ENCODE data around the gene FBXO3. TPM values are rescaled to one million over a fixed set of nuclear protein-coding genes. Genes with fewer than 3 reads are reported as not detected.
A peak's percentile ranks its signal among the peaks of the same experiment; 100 is the strongest.

FBXO3 gene
- total and polyA plus RNA-seq, 9 donors = 25.2 to 43.0 (median 33.8) TPM

DNA sequence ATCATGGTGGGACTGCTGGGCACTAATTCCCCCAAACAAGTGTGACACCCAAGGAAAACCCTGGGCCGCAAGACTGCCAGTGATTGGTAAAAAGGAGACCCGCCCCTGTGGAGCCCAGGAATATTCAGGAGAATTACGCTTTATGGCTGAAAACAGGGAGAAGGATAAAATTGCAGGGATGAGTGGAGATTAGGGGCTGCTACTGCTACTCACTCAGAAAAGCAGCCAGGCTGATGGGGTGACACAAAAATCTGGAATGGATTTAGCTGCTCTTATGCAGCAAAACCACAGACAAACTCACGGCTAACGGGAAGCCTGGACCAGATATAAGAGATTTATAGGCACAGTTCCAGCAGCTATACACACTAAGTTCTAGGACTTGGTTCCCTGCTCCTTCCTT is 4.4 kb upstream of the FBXO3 start:
- Histone ChIP-seq H3K27me3 (no peaks in the 10 kb centered on the region), H3K4me3 (no peak overlapping the region), H3K9me3 (no peaks in the 10 kb centered on the region), H3K4me1 (ENCODE audit: insufficient read depth) (no peaks in the 10 kb centered on the region), H3K36me3 (no peaks in the 10 kb centered on the region), H3K27ac (no peak overlapping the region)
- WGBS, 3 donors = 12 to 21% (median 20%) methylated on average over 5 of the region's 5 CpGs
- intact Hi-C loops (cut with DNase I) = no loop called here
- DNase-seq = no peak
- TF ChIP-seq, protein P1, sequence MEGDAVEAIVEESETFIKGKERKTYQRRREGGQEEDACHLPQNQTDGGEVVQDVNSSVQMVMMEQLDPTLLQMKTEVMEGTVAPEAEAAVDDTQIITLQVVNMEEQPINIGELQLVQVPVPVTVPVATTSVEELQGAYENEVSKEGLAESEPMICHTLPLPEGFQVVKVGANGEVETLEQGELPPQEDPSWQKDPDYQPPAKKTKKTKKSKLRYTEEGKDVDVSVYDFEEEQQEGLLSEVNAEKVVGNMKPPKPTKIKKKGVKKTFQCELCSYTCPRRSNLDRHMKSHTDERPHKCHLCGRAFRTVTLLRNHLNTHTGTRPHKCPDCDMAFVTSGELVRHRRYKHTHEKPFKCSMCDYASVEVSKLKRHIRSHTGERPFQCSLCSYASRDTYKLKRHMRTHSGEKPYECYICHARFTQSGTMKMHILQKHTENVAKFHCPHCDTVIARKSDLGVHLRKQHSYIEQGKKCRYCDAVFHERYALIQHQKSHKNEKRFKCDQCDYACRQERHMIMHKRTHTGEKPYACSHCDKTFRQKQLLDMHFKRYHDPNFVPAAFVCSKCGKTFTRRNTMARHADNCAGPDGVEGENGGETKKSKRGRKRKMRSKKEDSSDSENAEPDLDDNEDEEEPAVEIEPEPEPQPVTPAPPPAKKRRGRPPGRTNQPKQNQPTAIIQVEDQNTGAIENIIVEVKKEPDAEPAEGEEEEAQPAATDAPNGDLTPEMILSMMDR (IDR thresholded peaks at IDR 0.05) = no peak
- TF ChIP-seq POLR2A (IDR thresholded peaks at IDR 0.05) = no peak
- TF ChIP-seq EP300 (IDR thresholded peaks at IDR 0.05) = no peak

DNA sequence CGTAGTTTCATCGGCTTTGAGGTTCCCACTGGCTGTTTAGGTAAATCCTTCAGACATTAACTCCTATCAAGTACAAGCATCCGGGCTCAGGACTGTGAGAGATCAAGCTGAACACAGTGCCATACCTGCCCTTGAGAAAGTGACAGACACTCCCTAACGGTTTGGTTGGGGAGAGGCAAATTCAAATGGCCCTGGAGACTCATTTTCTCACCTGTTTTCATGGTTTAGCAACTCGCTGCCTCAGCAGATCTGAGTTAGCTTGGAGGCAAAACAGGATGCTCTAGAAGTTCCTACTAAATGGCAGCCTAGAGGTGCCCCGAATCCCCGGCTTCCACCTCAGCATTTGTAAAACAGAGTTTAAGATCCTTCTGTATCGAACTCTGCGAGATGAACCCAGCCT is 3.6 kb upstream of the FBXO3 start:
- H3K4me1 ChIP-seq (ENCODE audit: insufficient read depth) = peaks cover 2% of the 10 kb centered on the region
- no peak overlapping the region for H3K27ac ChIP-seq
- H3K27me3 ChIP-seq = no peaks in the 10 kb centered on the region
- H3K36me3 ChIP-seq = no peaks in the 10 kb centered on the region
- no peak for TF ChIP-seq EP300 (IDR thresholded peaks at IDR 0.05)
- no peak for TF ChIP-seq POLR2A (IDR thresholded peaks at IDR 0.05)
- TF ChIP-seq, protein P1 (IDR thresholded peaks at IDR 0.05) = no peak
- intact Hi-C loops (cut with DNase I) = no loop called here
- 72 to 81% (median 76%) methylated on average over 9 of the region's 9 CpGs for WGBS, 3 donors
- H3K9me3 ChIP-seq = no peaks in the 10 kb centered on the region
- no peak overlapping the region for H3K4me3 ChIP-seq
- DNase-seq = no peak

DNA sequence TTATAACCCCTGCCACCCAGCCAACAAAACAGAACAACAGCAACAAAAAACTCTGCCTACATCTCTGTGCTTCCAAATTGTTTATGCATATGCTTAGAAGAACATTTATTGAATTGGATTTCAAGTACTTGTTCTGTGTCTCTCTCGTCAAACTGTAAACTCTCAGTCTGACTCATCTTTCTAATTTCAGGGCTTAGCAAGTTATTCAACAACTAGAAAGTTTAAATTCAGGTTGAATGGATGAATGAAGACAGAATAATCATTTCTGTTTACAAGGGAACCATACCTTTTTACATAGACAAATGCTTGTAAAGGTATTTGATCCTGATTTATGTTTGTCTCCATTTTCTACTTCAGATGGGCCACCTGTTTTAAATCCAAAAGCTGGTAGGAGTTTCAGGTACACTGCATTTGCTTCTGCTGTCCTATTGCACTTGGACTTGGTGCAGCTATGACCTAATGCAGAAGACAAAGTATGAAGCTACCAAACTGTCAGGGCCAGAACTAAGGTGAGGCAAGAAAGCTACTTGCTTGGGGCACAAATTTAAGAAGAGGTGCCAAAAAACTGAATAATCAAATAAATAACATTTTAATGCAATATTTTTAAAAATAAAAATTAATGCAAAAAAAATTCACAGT is 1.6 kb upstream of the FBXO3 start:
- WGBS, 3 donors = 30 to 35% (median 34%) methylated on average over 1 of the region's 1 CpG
- no peaks in the 10 kb centered on the region for H3K9me3 ChIP-seq
- no peak overlapping the region for H3K27ac ChIP-seq
- DNase-seq = no peak
- H3K4me1 ChIP-seq (ENCODE audit: insufficient read depth) = peaks cover 2% of the 10 kb centered on the region
- TF ChIP-seq, protein P1 (IDR thresholded peaks at IDR 0.05) = no peak
- no peaks in the 10 kb centered on the region for H3K27me3 ChIP-seq
- H3K4me3 ChIP-seq = no peak overlapping the region
- H3K36me3 ChIP-seq = no peaks in the 10 kb centered on the region
- intact Hi-C loops (cut with DNase I) = no loop called here

DNA sequence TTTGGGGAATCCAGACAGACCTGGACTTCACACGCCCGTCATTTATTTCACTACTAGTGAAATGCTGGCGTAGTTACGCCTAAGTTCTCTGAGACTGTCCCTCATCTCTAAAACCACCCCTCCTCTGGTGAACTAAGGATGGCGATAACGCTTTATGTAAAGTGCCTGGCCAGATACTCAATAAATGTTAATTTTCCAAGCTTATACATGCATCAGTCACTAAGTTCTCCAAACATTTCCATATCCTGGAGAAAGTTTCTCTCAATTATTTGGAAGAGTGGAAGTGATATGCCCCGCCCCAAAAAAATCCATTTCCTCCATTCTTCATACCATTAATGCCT is 1.1 kb upstream of the FBXO3 start:
- H3K4me3 ChIP-seq = peak overlapping the region; percentile 93
- WGBS, 3 donors = 61 to 82% (median 72%) methylated on average over 7 of the region's 7 CpGs
- no peaks in the 10 kb centered on the region for H3K36me3 ChIP-seq
- no peaks in the 10 kb centered on the region for H3K9me3 ChIP-seq
- no peaks in the 10 kb centered on the region for H3K27me3 ChIP-seq
- intact Hi-C loops (cut with DNase I) = no loop called here
- no peak for DNase-seq
- H3K27ac ChIP-seq = no peak overlapping the region
- H3K4me1 ChIP-seq (ENCODE audit: insufficient read depth) = peaks cover 2% of the 10 kb centered on the region
- TF ChIP-seq POLR2A (IDR thresholded peaks at IDR 0.05) (no peak), EP300 (IDR thresholded peaks at IDR 0.05) (no peak)
- TF ChIP-seq, protein P1 (IDR thresholded peaks at IDR 0.05) = no peak
